ENCODE results near the gene CNNM2.

CNNM2 gene

DNA sequence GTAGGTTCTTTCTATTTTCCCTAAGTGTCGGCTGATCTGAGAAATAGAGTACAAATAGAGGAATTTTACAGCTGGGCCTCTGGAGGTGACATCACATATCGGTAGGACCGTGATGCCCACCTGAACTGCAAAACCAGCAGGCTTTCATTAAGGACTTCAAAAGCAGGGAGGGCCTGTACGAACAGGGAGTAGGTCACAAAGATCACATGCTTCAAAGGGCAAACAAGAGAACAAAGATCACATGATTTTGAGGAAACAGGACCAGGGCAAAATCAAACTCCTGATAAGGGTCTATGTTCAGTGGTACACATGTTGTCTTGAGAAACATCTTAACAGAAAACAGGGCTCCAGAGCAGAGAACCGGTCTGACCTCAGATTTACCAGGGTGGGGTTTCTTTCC lies 88.9 kb downstream of the CNNM2 start:
- Histone ChIP-seq H3K4me1 (ENCODE audit: insufficient read depth, low read length) (no peaks in the 10 kb centered on the region), H3K9ac (ENCODE audit: low read depth, low read length) (no peak overlapping the region), H3K9me3 (ENCODE audit: control insufficient read depth, insufficient read depth, low read length) (peaks cover 4% of the 10 kb centered on the region; the same call in 1 of the 2 replicates), H3K36me3 (ENCODE audit: insufficient read depth, low read length) (no peaks in the 10 kb centered on the region)

DNA sequence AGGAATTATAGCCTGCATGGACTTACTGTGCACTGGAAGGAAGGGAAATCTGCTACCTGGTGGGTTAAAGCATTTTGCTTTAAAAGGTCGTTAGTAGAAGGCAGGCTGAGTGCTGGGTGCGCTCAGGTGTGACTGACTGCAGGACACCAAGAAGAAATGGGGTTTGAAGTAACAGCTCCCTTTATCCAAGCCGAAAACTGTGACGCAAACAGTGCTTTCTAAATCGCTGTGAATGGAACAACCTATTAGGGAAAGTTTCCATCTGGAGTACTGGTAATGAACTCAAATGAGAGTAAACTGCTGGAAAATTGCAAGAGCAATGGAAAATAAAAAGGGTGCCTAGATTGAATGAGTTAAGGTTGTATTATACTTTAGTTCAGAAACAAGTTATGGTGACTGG lies 95.3 kb downstream of the CNNM2 start:
- no peak overlapping the region for H3K9ac ChIP-seq (ENCODE audit: low read depth, low read length)
- no peaks in the 10 kb centered on the region for H3K9me3 ChIP-seq (ENCODE audit: control insufficient read depth, insufficient read depth, low read length)
- H3K36me3 ChIP-seq (ENCODE audit: insufficient read depth, low read length), result no peaks in the 10 kb centered on the region
- H3K4me1 ChIP-seq (ENCODE audit: insufficient read depth, low read length), result 0 out of 2 replicates have a peak, but pooled peaks cover 6% of the 10 kb centered on the region

DNA sequence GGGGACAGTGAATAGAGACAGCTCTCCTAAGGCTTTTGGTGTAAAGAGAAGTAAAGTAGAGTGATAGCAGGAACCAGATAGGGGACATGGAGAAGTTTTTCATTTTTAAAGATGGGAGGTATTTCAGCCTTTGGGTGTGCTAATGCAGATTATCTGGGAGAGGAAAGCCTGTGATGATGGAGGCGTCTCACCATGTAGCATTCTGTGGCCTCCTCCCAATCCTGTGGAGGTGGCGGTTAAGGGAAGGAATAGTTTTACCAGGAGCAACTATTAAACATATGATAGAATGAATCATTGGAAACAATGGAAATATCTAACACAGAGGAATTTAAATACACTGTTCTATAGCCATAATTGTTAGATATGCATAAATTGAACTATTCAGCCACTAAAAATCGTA lies 101.3 kb downstream of the CNNM2 start:
- H3K9ac ChIP-seq (ENCODE audit: low read depth, low read length), result no peak overlapping the region
- H3K4me1 ChIP-seq (ENCODE audit: insufficient read depth, low read length), result 0 out of 2 replicates have a peak, but pooled peaks cover 2% of the 10 kb centered on the region
- no peaks in the 10 kb centered on the region for H3K9me3 ChIP-seq (ENCODE audit: control insufficient read depth, insufficient read depth, low read length)
- no peaks in the 10 kb centered on the region for H3K36me3 ChIP-seq (ENCODE audit: insufficient read depth, low read length)

DNA sequence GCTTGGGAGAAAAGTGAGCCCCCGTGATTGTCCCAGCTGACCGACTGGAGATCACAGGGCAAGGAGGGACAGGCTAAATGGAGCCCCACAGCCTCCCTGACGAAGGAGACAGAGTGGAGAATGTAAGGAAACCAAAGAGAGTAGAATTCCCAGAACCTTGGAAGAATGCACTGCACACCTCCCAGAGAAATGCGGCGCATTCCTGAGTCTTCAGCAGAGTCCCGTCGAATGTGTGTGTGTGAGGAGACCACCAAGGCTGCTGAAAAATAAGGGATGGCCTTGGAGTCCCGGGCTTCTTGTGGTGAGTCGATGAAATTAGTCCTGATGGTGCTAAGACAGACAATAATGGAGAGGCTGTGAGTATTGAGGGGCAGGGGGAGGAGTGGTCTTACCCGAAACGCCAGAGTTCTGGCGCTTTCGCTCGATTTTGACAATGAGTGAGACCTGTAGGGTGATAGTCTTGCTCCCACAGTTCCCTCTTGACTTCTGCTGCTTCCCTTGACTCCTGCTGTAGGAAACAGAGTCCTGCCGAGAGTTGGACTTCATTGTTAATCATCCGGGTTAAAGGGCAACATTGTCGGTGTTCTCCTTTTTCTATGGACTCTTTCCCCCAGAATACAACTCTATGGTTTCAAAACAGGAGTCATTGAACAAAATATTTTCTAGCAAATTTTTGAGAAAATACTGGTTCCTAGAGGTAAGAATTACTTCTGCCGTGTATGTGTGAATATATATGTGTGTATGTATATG lies 103.2 kb downstream of the CNNM2 start:
- Histone ChIP-seq H3K36me3 (ENCODE audit: insufficient read depth, low read length) (no peaks in the 10 kb centered on the region), H3K9ac (ENCODE audit: low read depth, low read length) (no peak overlapping the region), H3K9me3 (ENCODE audit: control insufficient read depth, insufficient read depth, low read length) (no peaks in the 10 kb centered on the region), H3K4me1 (ENCODE audit: insufficient read depth, low read length) (0 out of 2 replicates have a peak, but pooled peaks cover 2% of the 10 kb centered on the region)

DNA sequence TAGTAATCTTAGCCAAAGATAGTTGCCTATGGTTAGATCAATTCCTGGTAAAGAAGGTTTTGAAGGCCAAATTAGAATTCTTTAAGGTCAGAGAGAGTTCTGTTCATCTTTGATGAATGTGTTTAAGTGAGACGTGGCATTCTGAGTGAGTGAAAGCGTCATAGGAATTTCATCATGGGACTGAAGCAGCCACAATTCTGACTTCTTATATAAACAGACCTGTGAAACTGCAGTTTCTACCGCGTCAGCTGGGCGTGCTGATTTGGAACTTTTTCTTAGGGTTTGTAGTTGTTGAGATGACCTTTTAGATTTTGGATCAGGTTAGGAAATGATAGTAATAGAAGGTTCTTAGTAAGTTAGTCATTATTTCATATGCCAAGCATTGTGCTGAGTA lies 103.8 kb downstream of the CNNM2 start:
- Histone ChIP-seq H3K36me3 (ENCODE audit: insufficient read depth, low read length) (no peaks in the 10 kb centered on the region), H3K9ac (ENCODE audit: low read depth, low read length) (no peak overlapping the region), H3K9me3 (ENCODE audit: control insufficient read depth, insufficient read depth, low read length) (no peaks in the 10 kb centered on the region), H3K4me1 (ENCODE audit: insufficient read depth, low read length) (no peaks in the 10 kb centered on the region)

DNA sequence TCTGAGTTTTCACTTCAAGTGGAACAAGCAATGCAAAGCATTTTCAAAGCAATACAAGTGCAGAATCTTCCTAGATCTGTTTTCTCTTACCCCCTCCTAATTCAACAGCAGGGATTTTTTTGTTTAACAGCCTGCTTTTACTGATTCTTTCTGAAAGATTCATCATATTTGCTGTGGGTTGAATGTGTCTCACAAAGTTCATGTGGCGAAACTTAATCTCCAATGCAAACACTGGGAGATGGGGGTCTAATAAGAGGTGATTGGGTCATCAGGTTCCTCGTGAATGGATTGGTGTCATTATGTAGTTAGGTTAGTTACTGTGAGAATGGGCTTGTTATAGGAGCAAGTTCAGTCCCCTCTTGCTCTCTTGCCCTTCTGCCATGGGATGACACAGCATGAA lies 107.6 kb downstream of the CNNM2 start:
- H3K9ac ChIP-seq (ENCODE audit: low read depth, low read length), result no peak overlapping the region
- no peaks in the 10 kb centered on the region for H3K4me1 ChIP-seq (ENCODE audit: insufficient read depth, low read length)
- no peaks in the 10 kb centered on the region for H3K36me3 ChIP-seq (ENCODE audit: insufficient read depth, low read length)
- H3K9me3 ChIP-seq (ENCODE audit: control insufficient read depth, insufficient read depth, low read length), result no peaks in the 10 kb centered on the region

DNA sequence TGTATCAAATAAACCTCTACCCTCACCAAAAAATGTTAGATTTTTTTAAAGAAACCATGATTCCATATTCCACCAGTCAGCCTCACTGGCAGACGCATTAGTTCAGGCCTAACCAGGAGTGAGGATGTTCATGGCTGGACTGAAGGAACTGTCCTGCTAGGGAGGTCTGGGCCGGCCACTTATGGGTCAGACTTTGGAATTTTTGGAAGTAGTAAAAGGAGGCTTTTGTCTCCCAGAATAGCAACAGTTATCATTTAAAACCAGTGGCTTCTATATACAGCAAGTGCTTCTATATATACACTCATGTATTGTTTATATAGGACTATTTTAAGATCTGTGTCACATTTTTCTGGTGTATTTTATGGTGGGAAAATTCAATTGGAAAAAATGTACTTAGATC lies 120.5 kb downstream of the CNNM2 start:
- Histone ChIP-seq H3K4me1 (ENCODE audit: insufficient read depth, low read length) (peaks cover 18% of the 10 kb centered on the region), H3K9me3 (ENCODE audit: control insufficient read depth, insufficient read depth, low read length) (no peaks in the 10 kb centered on the region), H3K9ac (ENCODE audit: low read depth, low read length) (no peak overlapping the region), H3K36me3 (ENCODE audit: insufficient read depth, low read length) (no peaks in the 10 kb centered on the region)

DNA sequence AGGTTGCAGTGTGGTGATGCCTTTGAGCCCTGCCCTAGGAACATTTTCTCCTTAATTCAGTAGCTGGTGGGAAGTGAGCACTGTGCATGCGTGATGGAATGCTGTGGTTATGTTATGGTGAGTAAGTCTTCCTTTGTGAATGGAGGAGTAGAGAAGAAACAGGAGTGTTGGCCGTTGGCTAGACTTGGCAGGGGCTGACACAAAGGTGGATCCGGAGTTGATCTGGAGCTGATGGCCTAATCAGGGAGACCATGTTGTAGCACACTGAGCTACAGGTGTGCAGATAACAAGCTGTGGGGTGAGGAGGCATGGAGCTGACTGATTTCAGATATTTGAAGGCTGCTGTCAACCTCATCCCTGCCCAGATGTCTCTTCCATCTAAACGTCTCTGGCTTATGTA lies 122.3 kb downstream of the CNNM2 start:
- no peaks in the 10 kb centered on the region for H3K36me3 ChIP-seq (ENCODE audit: insufficient read depth, low read length)
- no peak overlapping the region for H3K9ac ChIP-seq (ENCODE audit: low read depth, low read length)
- H3K4me1 ChIP-seq (ENCODE audit: insufficient read depth, low read length), result peaks cover 30% of the 10 kb centered on the region
- no peaks in the 10 kb centered on the region for H3K9me3 ChIP-seq (ENCODE audit: control insufficient read depth, insufficient read depth, low read length)

DNA sequence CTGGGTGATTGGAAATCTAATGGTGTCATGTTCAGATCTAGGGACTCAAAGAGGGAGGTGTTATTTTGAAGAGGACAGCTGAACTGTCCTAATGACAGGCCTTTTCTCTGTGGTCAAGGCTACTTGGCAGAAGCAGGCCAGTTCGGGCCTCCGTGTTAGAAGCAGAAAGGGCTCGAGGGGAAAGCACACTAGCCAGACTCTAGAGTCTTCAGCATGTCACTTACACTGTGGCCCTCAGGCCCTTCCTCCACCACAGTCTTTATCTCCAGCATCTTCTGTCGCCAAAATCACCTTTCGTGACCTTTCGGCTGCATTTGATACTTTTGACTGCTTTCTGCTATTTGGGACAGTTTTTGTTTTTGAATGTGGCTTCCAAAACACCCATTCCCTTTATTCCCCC lies 123.3 kb downstream of the CNNM2 start:
- Histone ChIP-seq H3K36me3 (ENCODE audit: insufficient read depth, low read length) (no peaks in the 10 kb centered on the region), H3K9me3 (ENCODE audit: control insufficient read depth, insufficient read depth, low read length) (no peaks in the 10 kb centered on the region), H3K4me1 (ENCODE audit: insufficient read depth, low read length) (peaks cover 30% of the 10 kb centered on the region), H3K9ac (ENCODE audit: low read depth, low read length) (no peak overlapping the region)

DNA sequence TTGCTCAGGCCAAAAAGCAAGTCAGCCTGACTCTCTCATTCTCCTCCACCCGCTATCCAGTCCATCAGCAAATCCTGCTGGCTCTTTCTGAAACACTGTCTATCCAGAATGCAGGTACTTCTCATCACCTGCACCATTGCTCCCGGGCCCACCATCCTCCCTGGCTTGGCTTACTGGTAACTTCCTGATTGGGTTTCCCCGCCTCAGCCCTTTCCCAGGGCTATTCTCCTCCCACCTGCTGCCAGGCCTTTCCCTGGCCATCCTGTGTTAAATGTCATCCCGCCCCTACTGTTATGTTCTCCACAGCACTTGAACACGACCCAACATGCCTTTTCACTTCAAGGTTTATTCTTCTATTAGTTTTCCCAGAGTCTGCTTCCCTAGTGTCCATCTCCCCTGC lies 124.0 kb downstream of the CNNM2 start:
- H3K4me1 ChIP-seq (ENCODE audit: insufficient read depth, low read length), result peaks cover 30% of the 10 kb centered on the region
- no peaks in the 10 kb centered on the region for H3K9me3 ChIP-seq (ENCODE audit: control insufficient read depth, insufficient read depth, low read length)

DNA sequence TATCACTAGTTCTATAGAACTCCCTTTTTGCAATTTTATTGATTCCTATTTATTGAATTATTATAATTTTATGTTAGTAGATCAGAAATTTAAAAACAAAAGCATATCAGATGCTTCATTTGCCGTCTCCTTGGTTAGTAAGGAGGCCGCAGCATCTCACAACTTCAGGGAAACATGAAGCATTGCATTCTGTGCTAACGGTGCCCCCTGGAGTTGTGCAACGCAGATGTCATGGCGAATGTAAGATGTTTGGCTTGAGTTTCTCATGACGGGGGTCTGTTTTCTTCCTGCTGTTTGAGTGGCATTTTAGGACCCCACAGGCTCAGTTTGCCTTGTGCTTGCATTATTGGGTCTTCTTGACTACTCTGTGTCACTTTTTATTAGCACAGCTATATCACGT lies 124.8 kb downstream of the CNNM2 start:
- no peaks in the 10 kb centered on the region for H3K9me3 ChIP-seq (ENCODE audit: control insufficient read depth, insufficient read depth, low read length)
- H3K36me3 ChIP-seq (ENCODE audit: insufficient read depth, low read length), result no peaks in the 10 kb centered on the region
- H3K9ac ChIP-seq (ENCODE audit: low read depth, low read length), result no peak overlapping the region
- H3K4me1 ChIP-seq (ENCODE audit: insufficient read depth, low read length), result peaks cover 30% of the 10 kb centered on the region

More for the DNA sequence above, 124.0 kb downstream of the CNNM2 start:
- H3K9ac ChIP-seq (ENCODE audit: low read depth, low read length), result no peak overlapping the region
- H3K36me3 ChIP-seq (ENCODE audit: insufficient read depth, low read length), result no peaks in the 10 kb centered on the region

DNA sequence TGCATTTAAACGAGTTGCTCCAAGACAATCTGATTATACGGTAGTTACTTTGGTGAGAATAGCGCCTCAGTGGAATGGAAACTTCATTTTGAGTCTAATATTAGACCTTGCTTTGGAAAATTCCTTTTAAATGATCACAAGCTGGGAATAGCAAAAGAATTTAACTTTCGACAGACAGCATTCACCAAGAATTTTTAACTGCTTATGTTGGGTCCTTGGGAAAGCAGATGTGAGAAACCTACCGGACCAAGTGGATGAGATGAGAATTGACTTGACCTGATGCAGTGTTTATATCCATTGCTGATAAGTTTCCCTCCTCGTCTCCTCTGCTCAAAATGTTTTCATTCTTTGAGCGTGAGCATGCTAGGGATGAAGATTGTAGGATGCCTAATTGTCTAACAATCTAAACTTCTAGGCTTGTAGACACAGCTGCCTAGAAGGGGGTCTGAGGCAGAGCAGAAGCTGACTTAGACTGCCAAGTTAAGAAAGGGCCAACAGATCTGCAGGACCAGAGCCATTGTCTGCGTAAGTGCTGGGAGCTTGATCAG lies 126.9 kb downstream of the CNNM2 start:
- Histone ChIP-seq H3K9me3 (ENCODE audit: control insufficient read depth, insufficient read depth, low read length) (no peaks in the 10 kb centered on the region), H3K36me3 (ENCODE audit: insufficient read depth, low read length) (no peaks in the 10 kb centered on the region), H3K9ac (ENCODE audit: low read depth, low read length) (no peak overlapping the region), H3K4me1 (ENCODE audit: insufficient read depth, low read length) (peaks cover 30% of the 10 kb centered on the region)

DNA sequence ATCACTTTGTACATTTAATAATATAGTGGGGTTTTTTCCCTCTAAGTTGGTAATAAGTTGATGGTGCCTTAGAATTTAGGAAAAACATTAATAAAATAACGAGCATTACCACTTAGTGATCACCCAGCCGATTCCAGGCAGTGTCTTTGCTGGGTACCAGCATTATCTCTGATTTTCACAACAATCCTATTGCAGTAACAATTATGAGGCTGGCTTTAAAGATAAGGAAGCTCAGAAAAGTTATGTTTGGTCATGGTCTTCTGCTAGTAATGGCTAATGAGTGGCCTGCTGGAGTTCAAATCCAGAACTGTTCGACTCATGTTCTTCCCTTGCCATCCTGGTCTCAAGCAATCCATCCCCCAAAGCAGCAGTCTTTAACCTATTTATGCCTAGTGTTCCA lies 127.9 kb downstream of the CNNM2 start:
- Histone ChIP-seq H3K9me3 (ENCODE audit: control insufficient read depth, insufficient read depth, low read length) (no peaks in the 10 kb centered on the region), H3K4me1 (ENCODE audit: insufficient read depth, low read length) (peaks cover 30% of the 10 kb centered on the region), H3K9ac (ENCODE audit: low read depth, low read length) (no peak overlapping the region), H3K36me3 (ENCODE audit: insufficient read depth, low read length) (no peaks in the 10 kb centered on the region)

DNA sequence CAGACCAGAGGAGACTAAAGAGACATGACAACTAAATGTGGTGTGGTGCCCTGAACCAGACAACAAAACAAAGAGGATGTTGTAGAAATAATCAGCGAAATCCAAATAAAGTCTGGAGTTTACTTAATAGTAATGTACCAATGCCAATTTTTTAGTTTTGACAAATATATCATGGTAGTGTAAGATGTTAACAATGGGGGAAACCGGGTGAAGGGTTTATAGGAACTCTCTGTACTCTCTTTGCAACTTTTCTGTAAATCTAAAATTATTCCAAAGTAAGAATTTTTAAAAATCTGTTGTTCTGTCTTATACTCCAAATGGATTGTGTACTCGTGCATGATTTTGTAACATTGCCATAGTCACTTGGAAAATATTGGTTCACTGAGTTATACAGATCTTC lies 129.3 kb downstream of the CNNM2 start:
- Histone ChIP-seq H3K9me3 (ENCODE audit: control insufficient read depth, insufficient read depth, low read length) (no peaks in the 10 kb centered on the region), H3K9ac (ENCODE audit: low read depth, low read length) (no peak overlapping the region), H3K36me3 (ENCODE audit: insufficient read depth, low read length) (no peaks in the 10 kb centered on the region), H3K4me1 (ENCODE audit: insufficient read depth, low read length) (peaks cover 22% of the 10 kb centered on the region)

DNA sequence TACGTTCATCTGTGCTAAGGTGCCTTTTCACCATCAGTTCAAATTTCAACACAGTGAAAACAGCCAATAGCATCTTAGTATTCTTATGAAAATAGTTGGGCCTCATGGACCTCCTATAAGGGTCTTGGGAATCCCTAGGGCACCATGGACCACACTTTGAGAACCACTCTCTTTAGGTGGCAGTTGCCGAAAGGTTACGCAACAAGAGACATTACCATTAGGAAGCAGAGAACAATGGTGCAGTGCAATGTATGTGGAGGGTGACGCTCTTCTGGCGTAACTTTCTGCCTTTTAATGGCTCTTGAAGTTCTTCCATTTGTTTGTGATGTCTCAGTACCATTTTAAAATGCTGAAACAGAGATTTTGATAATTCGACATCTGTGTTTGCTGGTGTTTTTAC lies 131.1 kb downstream of the CNNM2 start:
- H3K9ac ChIP-seq (ENCODE audit: low read depth, low read length), result no peak overlapping the region
- no peaks in the 10 kb centered on the region for H3K36me3 ChIP-seq (ENCODE audit: insufficient read depth, low read length)
- peaks cover 10% of the 10 kb centered on the region for H3K4me1 ChIP-seq (ENCODE audit: insufficient read depth, low read length)
- H3K9me3 ChIP-seq (ENCODE audit: control insufficient read depth, insufficient read depth, low read length), result no peaks in the 10 kb centered on the region
